Epithelial cell of esophagus (primary cell): ENCODE results near the gene LPCAT3.

ENCODE experiments used
- DNase-seq: peaks from one replicate; pipeline ENCODE4 v3.0.0; 2010; ENCODE audit warnings: low read depth
- H3K4me3 ChIP-seq: 2 replicates; pipeline ENCODE4 v1.5.1; 2011; ENCODE audit warnings: mild to moderate bottlenecking, low read length, control low read depth
- CTCF ChIP-seq: IDR thresholded peaks from 2 replicates; pipeline ENCODE4 v1.5.1; 2011; ENCODE audit warnings: low read depth, mild to moderate bottlenecking, low read length, control low read depth, inconsistent platforms; ENCODE audit not compliant: insufficient read depth; ENCODE audit errors: missing control alignments

LPCAT3 gene

DNA sequence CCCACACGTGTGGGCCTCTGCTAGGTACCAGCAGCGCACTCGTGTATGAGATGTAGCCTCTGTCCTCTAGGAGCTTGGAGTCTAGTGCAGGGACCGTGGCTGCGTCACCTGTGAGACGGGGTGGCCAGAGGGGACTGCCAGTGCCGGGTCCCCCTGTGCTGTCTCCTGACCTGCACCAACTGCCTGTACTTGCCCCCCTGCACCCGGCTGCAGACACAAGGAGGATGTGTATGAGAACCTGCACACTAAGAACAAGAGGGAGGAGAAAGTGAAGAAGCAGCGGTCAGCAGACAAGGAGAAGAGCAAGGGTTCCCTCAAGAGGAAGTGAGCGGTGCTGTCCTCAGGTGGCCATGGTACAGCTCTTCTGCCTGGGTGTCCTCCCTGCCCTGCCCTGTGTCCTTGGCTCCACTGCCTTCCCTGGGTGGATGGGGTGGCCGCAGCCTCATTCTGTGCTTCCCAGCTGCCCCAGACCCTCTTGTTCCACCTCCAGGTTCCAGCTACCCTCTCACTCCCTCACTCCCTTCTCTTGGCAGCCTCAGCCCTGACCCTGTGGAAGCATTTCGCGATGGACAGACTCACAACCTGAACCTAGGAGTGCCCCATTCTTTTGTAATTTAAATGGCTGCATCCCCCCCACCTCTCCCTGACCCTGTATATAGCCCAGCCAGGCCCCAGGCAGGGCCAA is 57.5 kb downstream of the LPCAT3 start:
- DNase-seq = no peak
- TF ChIP-seq CTCF = peak; percentile 6
- H3K4me3 ChIP-seq = no peak overlapping the region

- no peak for DNase-seq
- no peak overlapping the region for H3K4me3 ChIP-seq
- no peak for TF ChIP-seq CTCF
Measured at GRCh38 chr12:6959805-6960592, 58.3 kb downstream of the LPCAT3 start.

GRCh38 chr12:6959058-6959804 is 59.0 kb downstream of the LPCAT3 start:
- no peak for DNase-seq
- TF ChIP-seq CTCF = no peak
- H3K4me3 ChIP-seq = no peak overlapping the region

DNA sequence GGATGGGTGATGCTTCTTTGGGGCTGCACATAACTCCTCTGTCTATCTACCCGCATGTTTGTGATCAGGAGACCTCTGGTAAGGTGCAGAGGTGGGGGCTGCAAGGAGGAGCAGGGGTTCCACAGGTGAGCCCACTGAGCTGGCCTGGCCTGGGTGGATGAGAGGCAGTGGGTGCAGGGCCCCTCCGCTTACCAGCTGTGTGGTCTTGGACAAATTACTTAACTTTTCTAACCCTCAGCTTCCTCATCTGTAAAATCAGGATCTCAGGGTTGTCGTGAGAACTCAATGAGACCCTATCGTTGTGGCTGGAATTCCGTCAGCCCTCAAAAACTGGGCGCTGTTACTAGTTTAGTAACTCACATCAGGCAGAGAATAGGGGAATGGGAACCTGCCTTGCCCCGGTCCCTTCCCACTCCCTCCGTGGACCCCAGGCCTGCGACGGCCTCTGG is 59.6 kb downstream of the LPCAT3 start:
- no peak for DNase-seq
- no peak for TF ChIP-seq CTCF
- H3K4me3 ChIP-seq = no peak overlapping the region

DNA sequence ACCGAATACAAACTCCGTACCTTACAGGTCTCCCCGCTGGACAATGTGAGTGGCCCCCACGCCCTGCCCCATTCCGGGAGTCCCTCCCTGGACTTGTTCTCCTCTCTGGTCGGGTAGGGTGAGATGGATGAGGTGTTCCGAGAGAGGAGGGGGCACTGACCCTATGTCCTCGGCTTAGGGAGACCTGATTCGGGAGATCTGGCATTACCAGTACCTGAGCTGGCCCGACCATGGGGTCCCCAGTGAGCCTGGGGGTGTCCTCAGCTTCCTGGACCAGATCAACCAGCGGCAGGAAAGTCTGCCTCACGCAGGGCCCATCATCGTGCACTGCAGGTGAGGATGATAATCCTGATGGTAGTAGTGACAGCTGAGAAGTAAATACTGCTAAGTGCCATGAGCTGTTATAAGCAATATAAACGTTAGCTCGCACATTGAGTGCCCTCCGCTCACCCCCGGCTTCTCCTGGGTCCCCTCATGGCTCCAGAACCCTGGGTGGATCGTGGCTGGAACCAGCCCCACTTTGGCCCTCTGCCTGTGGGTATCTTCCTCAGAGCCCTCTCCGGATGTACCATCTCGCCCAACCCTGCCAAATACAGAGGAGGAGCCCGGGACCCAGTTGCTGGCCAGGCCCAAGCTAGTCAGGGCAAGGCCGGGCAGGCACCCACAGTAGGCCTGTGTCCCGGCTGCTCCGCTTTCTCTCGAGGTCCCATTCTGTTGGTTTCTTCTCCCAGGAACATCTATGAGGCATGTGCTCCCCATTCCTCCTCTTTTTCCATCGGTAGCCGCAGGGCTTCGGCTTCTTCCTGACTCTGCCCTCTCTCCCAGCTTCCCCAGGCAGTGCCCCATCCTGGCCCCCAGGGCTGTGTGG is 60.3 kb downstream of the LPCAT3 start:
- no peak for DNase-seq
- TF ChIP-seq CTCF = no peak
- no peak overlapping the region for H3K4me3 ChIP-seq

DNA sequence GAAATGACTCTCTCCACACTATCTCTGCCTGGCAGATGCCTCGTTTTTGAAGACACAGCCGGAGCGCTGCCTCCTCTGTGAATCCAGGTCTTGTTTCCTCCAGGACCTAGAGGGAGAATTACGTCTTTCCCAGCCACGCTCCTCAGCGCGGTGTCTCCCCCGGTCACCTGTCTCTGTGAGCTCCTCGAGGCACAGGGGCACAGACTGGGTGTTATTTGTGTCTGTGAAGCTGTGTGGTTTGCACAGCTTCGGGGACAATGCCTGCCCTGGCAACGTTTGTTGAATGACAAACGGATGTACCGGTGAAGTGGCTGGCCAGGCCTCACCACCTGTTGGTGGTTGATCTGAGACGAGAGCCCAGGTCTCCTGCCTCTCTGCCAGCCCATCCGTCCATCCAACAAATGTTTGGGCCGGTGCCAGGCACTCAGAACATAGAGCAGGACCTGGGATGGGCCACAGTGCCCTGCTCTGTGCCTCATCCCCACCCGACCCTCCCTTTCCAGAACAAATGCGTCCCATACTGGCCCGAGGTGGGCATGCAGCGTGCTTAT is 61.0 kb downstream of the LPCAT3 start:
- H3K4me3 ChIP-seq = no peak overlapping the region
- no peak for DNase-seq
- TF ChIP-seq CTCF = no peak
